Kidney epithelial cell (primary cell): Measurements from ENCODE around the gene PSMA7. TPM values are rescaled to one million over a fixed set of nuclear protein-coding genes. Genes with fewer than 3 reads are reported as not detected.

Source experiments
- DNase-seq: peaks from one replicate; pipeline ENCODE4 v3.0.0-alpha.2; 2010; ENCODE audit warnings: low read depth
- H3K27me3 ChIP-seq: 2 replicates; pipeline ENCODE4 v1.6.0; 2011; ENCODE audit warnings: low read length; ENCODE audit not compliant: control insufficient read depth, insufficient read depth
- H3K36me3 ChIP-seq: 2 replicates; pipeline ENCODE4 v1.5.1; 2011; ENCODE audit warnings: low read length; ENCODE audit not compliant: control insufficient read depth, insufficient read depth
- H3K4me3 ChIP-seq: 2 replicates; pipeline ENCODE4 v1.5.1; 2011; ENCODE audit warnings: low read depth, mild to moderate bottlenecking, control low read depth, low read length
- total RNA-seq: library from RNA; depleted of rRNA; stranded (reverse); fragments of >200 nt; gene quantifications from 2 replicates; pipeline ENCODE4 v1.2.3, GENCODE V29; 2015
- TF ChIP-seq, protein P1 (sequence below): IDR thresholded peaks from 2 replicates; pipeline ENCODE4 v1.5.1; 2011; ENCODE audit warnings: mild to moderate bottlenecking, moderate library complexity, low read length, control low read depth, inconsistent platforms; ENCODE audit not compliant: insufficient read depth, poor library complexity, severe bottlenecking

PSMA7 gene
- total RNA-seq, 1 donor from 2014 or later: 420 TPM

- Histone ChIP-seq H3K36me3 (no peaks in the 10 kb centered on the region), H3K27me3 (peaks cover 3% of the 10 kb centered on the region), H3K4me3 (no peak overlapping the region)
- no peak for DNase-seq
- TF ChIP-seq, protein P1, sequence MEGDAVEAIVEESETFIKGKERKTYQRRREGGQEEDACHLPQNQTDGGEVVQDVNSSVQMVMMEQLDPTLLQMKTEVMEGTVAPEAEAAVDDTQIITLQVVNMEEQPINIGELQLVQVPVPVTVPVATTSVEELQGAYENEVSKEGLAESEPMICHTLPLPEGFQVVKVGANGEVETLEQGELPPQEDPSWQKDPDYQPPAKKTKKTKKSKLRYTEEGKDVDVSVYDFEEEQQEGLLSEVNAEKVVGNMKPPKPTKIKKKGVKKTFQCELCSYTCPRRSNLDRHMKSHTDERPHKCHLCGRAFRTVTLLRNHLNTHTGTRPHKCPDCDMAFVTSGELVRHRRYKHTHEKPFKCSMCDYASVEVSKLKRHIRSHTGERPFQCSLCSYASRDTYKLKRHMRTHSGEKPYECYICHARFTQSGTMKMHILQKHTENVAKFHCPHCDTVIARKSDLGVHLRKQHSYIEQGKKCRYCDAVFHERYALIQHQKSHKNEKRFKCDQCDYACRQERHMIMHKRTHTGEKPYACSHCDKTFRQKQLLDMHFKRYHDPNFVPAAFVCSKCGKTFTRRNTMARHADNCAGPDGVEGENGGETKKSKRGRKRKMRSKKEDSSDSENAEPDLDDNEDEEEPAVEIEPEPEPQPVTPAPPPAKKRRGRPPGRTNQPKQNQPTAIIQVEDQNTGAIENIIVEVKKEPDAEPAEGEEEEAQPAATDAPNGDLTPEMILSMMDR: no peak
These were observed 56.0 kb downstream of the PSMA7 start for GRCh38 chr20:62087227-62087626.

Other genes with a start within 250 kb of the PSMA7 start
- gene TAF4, start 77.5 kb downstream of the PSMA7 start, total RNA-seq: 5.9 and 24.9 TPM in 2 replicates
- 23.3 and 34.2 TPM in 2 replicates for gene LSM14B, start 20.9 kb downstream of the PSMA7 start, total RNA-seq
- 9.6 and 15.9 TPM in 2 replicates for gene SS18L1, start 375 bp upstream of the PSMA7 start, total RNA-seq
- gene MTG2, start 39.6 kb upstream of the PSMA7 start, total RNA-seq: 19.5 and 31.9 TPM in 2 replicates
- gene HRH3, start 76.9 kb upstream of the PSMA7 start, total RNA-seq: not detected in 2 replicates
- 26.5 and 30.3 TPM in 2 replicates for gene OSBPL2, start 95.1 kb upstream of the PSMA7 start, total RNA-seq
- 193 and 216 TPM in 2 replicates for gene ADRM1, start 159.6 kb upstream of the PSMA7 start, total RNA-seq
- 359 and 455 TPM in 2 replicates for gene LAMA5, start 223.9 kb upstream of the PSMA7 start, total RNA-seq
- 3,089 and 5,743 TPM in 2 replicates for gene RPS21, start 243.7 kb upstream of the PSMA7 start, total RNA-seq